Hepatocyte (in vitro differentiated cells): ENCODE measurements around the gene ADGRV1. TPM values are rescaled to one million over a fixed set of nuclear protein-coding genes. Genes with fewer than 3 reads are reported as not detected.

ENCODE experiments used
- DNase-seq: peaks from one replicate; pipeline ENCODE4 v3.0.0-alpha.2; 2016; ENCODE audit warnings: low spot score
- H2AFZ ChIP-seq: fragments of 200-600 bp; sonication (generic); 2 replicates; pipeline ENCODE4 v1.6.0; 2016; ENCODE audit warnings: antibody characterized with exemption, mild to moderate bottlenecking
- H3K27ac ChIP-seq: fragments of 200-600 bp; sonication (generic); 2 replicates; pipeline ENCODE4 v1.5.1; 2016; ENCODE audit warnings: mild to moderate bottlenecking
- H3K27me3 ChIP-seq: fragments of 200-600 bp; sonication (generic); 2 replicates; pipeline ENCODE4 v1.6.1; 2016
- H3K36me3 ChIP-seq: fragments of 200-600 bp; sonication (generic); replicated peaks from 2 replicates; pipeline ENCODE4 v1.5.1; 2016; ENCODE audit warnings: low read depth; ENCODE audit not compliant: insufficient read depth
- H3K4me1 ChIP-seq: fragments of 200-600 bp; sonication (generic); 2 replicates; pipeline ENCODE4 v1.5.1; 2016; ENCODE audit warnings: mild to moderate bottlenecking, moderate library complexity; ENCODE audit not compliant: insufficient read depth
- H3K4me2 ChIP-seq: fragments of 200-600 bp; sonication (generic); 2 replicates; pipeline ENCODE4 v1.6.0; 2016
- H3K4me3 ChIP-seq: fragments of 200-600 bp; sonication (generic); 2 replicates; pipeline ENCODE4 v1.5.1; 2016; ENCODE audit warnings: mild to moderate bottlenecking
- H3K79me2 ChIP-seq: fragments of 200-600 bp; sonication (generic); 2 replicates; pipeline ENCODE4 v1.6.0; 2017; ENCODE audit warnings: mild to moderate bottlenecking
- H3K9me2 ChIP-seq: fragments of 200-600 bp; sonication (generic); replicated peaks from 2 replicates; pipeline ENCODE4 v1.6.0; 2017; ENCODE audit warnings: mild to moderate bottlenecking; ENCODE audit not compliant: insufficient read depth
- H3K9me3 ChIP-seq: fragments of 200-600 bp; sonication (generic); 2 replicates; pipeline ENCODE4 v1.5.1; 2016; ENCODE audit warnings: low read depth, mild to moderate bottlenecking
- H4K20me1 ChIP-seq: fragments of 200-600 bp; sonication (generic); 2 replicates; pipeline ENCODE4 v1.6.0; 2016; ENCODE audit warnings: mild to moderate bottlenecking; ENCODE audit not compliant: insufficient read depth, poor library complexity, severe bottlenecking
- CTCF ChIP-seq: fragments of 200-600 bp; sonication (generic); IDR thresholded peaks from 2 replicates; pipeline ENCODE4 v1.5.1; 2016; ENCODE audit warnings: antibody characterized with exemption, mild to moderate bottlenecking; ENCODE audit not compliant: poor library complexity
- EZH2 ChIP-seq: fragments of 200-600 bp; sonication (generic); IDR thresholded peaks from 2 replicates; pipeline ENCODE4 v1.6.1; 2016; ENCODE audit warnings: antibody characterized with exemption, mild to moderate bottlenecking, borderline replicate concordance
- EZH2phosphoT487 ChIP-seq: fragments of 200-600 bp; sonication (generic); IDR thresholded peaks from one replicate; pipeline ENCODE4 v1.6.1; 2018; ENCODE audit warnings: antibody characterized with exemption, mild to moderate bottlenecking, low read depth, moderate library complexity; ENCODE audit not compliant: unreplicated experiment, severe bottlenecking
- WGBS: methylation state at CpG from one replicate; pipeline ENCODE4 v1.1.6; 2016; ENCODE audit warnings: low lambda C conversion rate; ENCODE audit errors: missing lambda C conversion rate; 5-methylcytosine and 5-hydroxymethylcytosine counted together
- polyA plus RNA-seq: library from polyadenylated mRNA; unstranded; fragments of >200 nt; fragmentation: Nextera tagmentation; extraction: Ambion mirVana; gene quantifications from 2 replicates; pipeline ENCODE4 v1.2.1, GENCODE V29; 2016
- total RNA-seq: library from RNA; depleted of rRNA; stranded (reverse); fragments of >200 nt; gene quantifications from 2 replicates; pipeline ENCODE4 v1.2.3, GENCODE V29; 2014

ADGRV1 gene
- total and polyA plus RNA-seq, 2 experiments from 2014 or later: 74.9 to 88.3 TPM

GRCh38 chr5:90650767-90651166, 92.2 kb downstream of the ADGRV1 start:
- H3K4me1 ChIP-seq: no peaks in the 10 kb centered on the region
- no peaks in the 10 kb centered on the region for H3K27me3 ChIP-seq
- no peaks in the 10 kb centered on the region for H3K36me3 ChIP-seq
- H3K79me2 ChIP-seq: no peaks in the 10 kb centered on the region
- DNase-seq: no peak
- H3K9me2 ChIP-seq: no peaks in the 10 kb centered on the region
- H3K4me3 ChIP-seq: no peak overlapping the region
- no peak overlapping the region for H3K4me2 ChIP-seq
- H2AFZ ChIP-seq: no peak overlapping the region
- TF ChIP-seq EZH2phosphoT487 (no peak), CTCF (no peak), EZH2 (no peak)
- no peaks in the 10 kb centered on the region for H4K20me1 ChIP-seq
- 65% methylated on average over 1 of the region's 1 CpG for WGBS
- H3K27ac ChIP-seq: no peak overlapping the region
- no peaks in the 10 kb centered on the region for H3K9me3 ChIP-seq

- no peak overlapping the region for H3K4me2 ChIP-seq
- WGBS: 96% methylated on average over 2 of the region's 2 CpGs
- H3K4me3 ChIP-seq: no peak overlapping the region
- no peak overlapping the region for H2AFZ ChIP-seq
- DNase-seq: no peak
- H4K20me1 ChIP-seq: no peaks in the 10 kb centered on the region
- no peaks in the 10 kb centered on the region for H3K4me1 ChIP-seq
- no peaks in the 10 kb centered on the region for H3K27me3 ChIP-seq
- no peaks in the 10 kb centered on the region for H3K9me2 ChIP-seq
- no peaks in the 10 kb centered on the region for H3K9me3 ChIP-seq
- no peaks in the 10 kb centered on the region for H3K79me2 ChIP-seq
- no peak overlapping the region for H3K27ac ChIP-seq
- TF ChIP-seq EZH2 (no peak), EZH2phosphoT487 (no peak)
- no peaks in the 10 kb centered on the region for H3K36me3 ChIP-seq
These were observed 95.6 kb downstream of the ADGRV1 start for GRCh38 chr5:90654215-90654614.

GRCh38 chr5:90655423-90655822, 96.8 kb downstream of the ADGRV1 start:
- Histone ChIP-seq H3K27me3 (no peaks in the 10 kb centered on the region), H3K4me1 (no peaks in the 10 kb centered on the region), H3K27ac (no peak overlapping the region), H3K9me2 (no peaks in the 10 kb centered on the region), H3K4me3 (no peak overlapping the region), H3K36me3 (no peaks in the 10 kb centered on the region), H3K9me3 (no peaks in the 10 kb centered on the region), H3K79me2 (no peaks in the 10 kb centered on the region), H2AFZ (no peak overlapping the region), H4K20me1 (no peaks in the 10 kb centered on the region), H3K4me2 (no peak overlapping the region)
- 85% methylated on average over 1 of the region's 1 CpG for WGBS
- DNase-seq: no peak
- TF ChIP-seq EZH2: no peak
- no peak for TF ChIP-seq CTCF
- no peak for TF ChIP-seq EZH2phosphoT487

- Histone ChIP-seq H3K9me3 (no peaks in the 10 kb centered on the region), H3K27ac (no peak overlapping the region), H3K79me2 (no peaks in the 10 kb centered on the region), H3K9me2 (no peaks in the 10 kb centered on the region), H3K27me3 (no peaks in the 10 kb centered on the region), H2AFZ (no peak overlapping the region), H4K20me1 (no peaks in the 10 kb centered on the region), H3K4me2 (no peak overlapping the region), H3K4me3 (no peak overlapping the region), H3K4me1 (no peaks in the 10 kb centered on the region), H3K36me3 (no peaks in the 10 kb centered on the region)
- DNase-seq: no peak
- TF ChIP-seq EZH2phosphoT487: no peak
- no peak for TF ChIP-seq CTCF
- TF ChIP-seq EZH2: no peak
- WGBS: 60% methylated on average over 4 of the region's 4 CpGs
These were observed 98.4 kb downstream of the ADGRV1 start for GRCh38 chr5:90657030-90657429.
